Measurements from ENCODE around the gene ANP32A. TPM values are rescaled to one million over a fixed set of nuclear protein-coding genes. Genes with fewer than 3 reads are reported as not detected.

Gene ANP32A
- total RNA-seq, 1 donor from 2014 or later, result 222 TPM

DNA sequence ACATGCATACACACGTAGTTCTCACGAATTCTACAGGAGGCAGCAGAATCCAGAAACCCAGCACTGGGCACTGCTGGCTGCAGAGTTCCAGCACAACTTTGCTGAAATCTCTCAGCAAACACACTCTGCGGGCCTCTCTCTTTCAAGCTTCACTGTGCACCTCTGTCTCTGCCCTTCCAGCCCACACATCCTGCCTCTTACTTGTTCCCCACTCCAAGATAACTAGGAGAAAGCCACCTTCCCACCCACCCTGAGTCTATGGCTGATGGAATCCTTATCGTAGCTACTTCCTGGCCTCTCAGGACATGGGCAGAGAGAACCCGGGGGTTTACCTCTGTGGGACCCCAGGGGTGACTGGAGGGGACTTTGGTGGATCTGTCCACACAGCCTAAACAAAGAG lies 11.9 kb downstream of the ANP32A start:
- Mint-ChIP-seq H3K9me3 (no peaks in the 10 kb centered on the region), H3K27me3 (no peaks in the 10 kb centered on the region)

DNA sequence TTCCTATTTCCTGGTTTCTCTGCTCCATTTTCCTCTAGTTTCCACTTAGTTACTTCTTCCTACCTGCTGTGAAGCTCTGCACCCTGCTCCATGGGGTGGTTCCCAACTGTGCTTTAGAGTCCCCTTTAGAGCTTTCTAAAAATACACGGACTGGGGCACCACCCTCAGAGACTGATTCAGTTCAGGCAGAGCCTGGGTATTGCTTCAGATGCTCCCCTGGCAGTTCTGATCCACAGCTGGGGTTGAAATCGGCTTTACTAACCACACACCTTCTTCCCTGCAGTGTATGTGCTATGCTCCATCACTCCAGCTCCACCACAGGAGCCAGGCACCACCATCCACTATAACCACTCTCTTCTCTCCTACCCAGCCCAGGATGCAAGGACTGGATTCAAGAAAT lies 12.6 kb downstream of the ANP32A start:
- Mint-ChIP-seq H3K36me3 (peaks cover 19% of the 10 kb centered on the region), H3K27ac (no peak overlapping the region), H3K9me3 (no peaks in the 10 kb centered on the region), H3K27me3 (no peaks in the 10 kb centered on the region), H3K4me1 (ENCODE audit: unreplicated experiment) (peaks cover 61% of the 10 kb centered on the region), H3K4me3 (no peak overlapping the region)
- DNase-seq (ENCODE audit: extremely low spot score, unreplicated experiment), result no peak
- TF ChIP-seq, protein P1, sequence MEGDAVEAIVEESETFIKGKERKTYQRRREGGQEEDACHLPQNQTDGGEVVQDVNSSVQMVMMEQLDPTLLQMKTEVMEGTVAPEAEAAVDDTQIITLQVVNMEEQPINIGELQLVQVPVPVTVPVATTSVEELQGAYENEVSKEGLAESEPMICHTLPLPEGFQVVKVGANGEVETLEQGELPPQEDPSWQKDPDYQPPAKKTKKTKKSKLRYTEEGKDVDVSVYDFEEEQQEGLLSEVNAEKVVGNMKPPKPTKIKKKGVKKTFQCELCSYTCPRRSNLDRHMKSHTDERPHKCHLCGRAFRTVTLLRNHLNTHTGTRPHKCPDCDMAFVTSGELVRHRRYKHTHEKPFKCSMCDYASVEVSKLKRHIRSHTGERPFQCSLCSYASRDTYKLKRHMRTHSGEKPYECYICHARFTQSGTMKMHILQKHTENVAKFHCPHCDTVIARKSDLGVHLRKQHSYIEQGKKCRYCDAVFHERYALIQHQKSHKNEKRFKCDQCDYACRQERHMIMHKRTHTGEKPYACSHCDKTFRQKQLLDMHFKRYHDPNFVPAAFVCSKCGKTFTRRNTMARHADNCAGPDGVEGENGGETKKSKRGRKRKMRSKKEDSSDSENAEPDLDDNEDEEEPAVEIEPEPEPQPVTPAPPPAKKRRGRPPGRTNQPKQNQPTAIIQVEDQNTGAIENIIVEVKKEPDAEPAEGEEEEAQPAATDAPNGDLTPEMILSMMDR (conservative IDR thresholded peaks at IDR 0.05), result no peak

More for the DNA sequence above, 11.9 kb downstream of the ANP32A start:
- Mint-ChIP-seq H3K36me3 (peaks cover 22% of the 10 kb centered on the region), H3K4me3 (no peak overlapping the region), H3K4me1 (ENCODE audit: unreplicated experiment) (peaks cover 68% of the 10 kb centered on the region), H3K27ac (no peak overlapping the region)
- TF ChIP-seq, protein P1 (conservative IDR thresholded peaks at IDR 0.05), result no peak
- DNase-seq (ENCODE audit: extremely low spot score, unreplicated experiment), result no peak

DNA sequence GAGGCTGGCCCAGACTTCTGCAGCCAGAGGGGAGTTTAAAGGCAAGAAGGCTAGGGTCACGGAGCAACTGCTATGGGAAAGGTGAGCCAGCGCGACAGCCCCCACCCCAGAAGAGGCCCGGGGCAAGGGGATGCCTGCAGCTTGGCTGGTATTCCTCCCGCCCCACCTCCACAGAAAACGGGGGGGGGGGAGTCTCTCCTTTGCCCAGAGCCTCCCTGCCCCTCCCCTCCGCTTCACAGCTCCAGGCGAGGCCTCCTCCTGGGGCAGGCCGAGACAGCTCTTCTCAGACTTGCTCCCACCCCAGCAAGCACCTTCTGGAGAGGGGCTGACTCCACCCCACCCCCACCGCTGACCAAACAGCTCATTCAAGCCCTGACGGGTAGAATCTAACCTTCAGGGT lies 13.4 kb downstream of the ANP32A start:
- peaks cover 19% of the 10 kb centered on the region for H3K36me3 Mint-ChIP-seq
- no peak overlapping the region for H3K4me3 Mint-ChIP-seq
- peak overlapping the region; percentile 68 for H3K27ac Mint-ChIP-seq
- TF ChIP-seq, protein P1 (conservative IDR thresholded peaks at IDR 0.05), result no peak
- H3K27me3 Mint-ChIP-seq, result no peaks in the 10 kb centered on the region
- H3K4me1 Mint-ChIP-seq (ENCODE audit: unreplicated experiment), result peaks cover 53% of the 10 kb centered on the region
- DNase-seq (ENCODE audit: extremely low spot score, unreplicated experiment), result no peak
- no peaks in the 10 kb centered on the region for H3K9me3 Mint-ChIP-seq

- DNase-seq (ENCODE audit: extremely low spot score, unreplicated experiment), result no peak
- H3K4me3 Mint-ChIP-seq, result peak overlapping the region; percentile 1
- peak overlapping the region; percentile 68 for H3K27ac Mint-ChIP-seq
- TF ChIP-seq, protein P1 (conservative IDR thresholded peaks at IDR 0.05), result no peak
- no peaks in the 10 kb centered on the region for H3K9me3 Mint-ChIP-seq
- H3K27me3 Mint-ChIP-seq, result no peaks in the 10 kb centered on the region
- peaks cover 19% of the 10 kb centered on the region for H3K36me3 Mint-ChIP-seq
- peaks cover 55% of the 10 kb centered on the region for H3K4me1 Mint-ChIP-seq (ENCODE audit: unreplicated experiment)
Measured at GRCh38 chr15:68806220-68807060, 14.3 kb downstream of the ANP32A start.

GRCh38 chr15:68802373-68802772 lies 18.3 kb downstream of the ANP32A start:
- no peak for DNase-seq (ENCODE audit: extremely low spot score, unreplicated experiment)
- TF ChIP-seq, protein P1 (conservative IDR thresholded peaks at IDR 0.05), result no peak
- no peaks in the 10 kb centered on the region for H3K27me3 Mint-ChIP-seq
- H3K4me1 Mint-ChIP-seq (ENCODE audit: unreplicated experiment), result peaks cover 49% of the 10 kb centered on the region
- no peaks in the 10 kb centered on the region for H3K9me3 Mint-ChIP-seq
- no peak overlapping the region for H3K27ac Mint-ChIP-seq
- H3K4me3 Mint-ChIP-seq, result no peak overlapping the region
- peaks cover 16% of the 10 kb centered on the region for H3K36me3 Mint-ChIP-seq
